Measurements from ENCODE around the gene PRPF4.

The PRPF4 gene

GRCh38 chr9:113320051-113320450 lies 44.6 kb downstream of the PRPF4 start:
- TF ChIP-seq CTCF (IDR thresholded peaks at IDR 0.05), result no peak

- TF ChIP-seq CTCF (IDR thresholded peaks at IDR 0.05), result no peak
These were observed 47.2 kb downstream of the PRPF4 start for GRCh38 chr9:113322671-113323070.

GRCh38 chr9:113326230-113326629 lies 50.8 kb downstream of the PRPF4 start:
- TF ChIP-seq CTCF (IDR thresholded peaks at IDR 0.05), result no peak

GRCh38 chr9:113328045-113328782 lies 52.8 kb downstream of the PRPF4 start:
- no peak for TF ChIP-seq CTCF (IDR thresholded peaks at IDR 0.05)

- no peak for TF ChIP-seq CTCF (IDR thresholded peaks at IDR 0.05)
These were observed 56.3 kb downstream of the PRPF4 start for GRCh38 chr9:113331780-113332179.

GRCh38 chr9:113337714-113338113 lies 62.3 kb downstream of the PRPF4 start:
- TF ChIP-seq CTCF (IDR thresholded peaks at IDR 0.05), result no peak

- TF ChIP-seq CTCF (IDR thresholded peaks at IDR 0.05), result no peak; the same call in 1 of the 2 replicates
These were observed 64.7 kb downstream of the PRPF4 start, which contains the start of gene WDR31 for GRCh38 chr9:113340011-113340699. Gene WDR31, minus strand, starts transcription at chr9:113340275. Its CDS starts 8,253 bp downstream, at chr9:113332022.

Data from LNCAP (cell line).